Measurements from ENCODE around the gene FAM171A2.

Gene FAM171A2

GRCh38 chr17:44308865-44309264, 54.8 kb downstream of the FAM171A2 start:
- TF ChIP-seq, protein P1, sequence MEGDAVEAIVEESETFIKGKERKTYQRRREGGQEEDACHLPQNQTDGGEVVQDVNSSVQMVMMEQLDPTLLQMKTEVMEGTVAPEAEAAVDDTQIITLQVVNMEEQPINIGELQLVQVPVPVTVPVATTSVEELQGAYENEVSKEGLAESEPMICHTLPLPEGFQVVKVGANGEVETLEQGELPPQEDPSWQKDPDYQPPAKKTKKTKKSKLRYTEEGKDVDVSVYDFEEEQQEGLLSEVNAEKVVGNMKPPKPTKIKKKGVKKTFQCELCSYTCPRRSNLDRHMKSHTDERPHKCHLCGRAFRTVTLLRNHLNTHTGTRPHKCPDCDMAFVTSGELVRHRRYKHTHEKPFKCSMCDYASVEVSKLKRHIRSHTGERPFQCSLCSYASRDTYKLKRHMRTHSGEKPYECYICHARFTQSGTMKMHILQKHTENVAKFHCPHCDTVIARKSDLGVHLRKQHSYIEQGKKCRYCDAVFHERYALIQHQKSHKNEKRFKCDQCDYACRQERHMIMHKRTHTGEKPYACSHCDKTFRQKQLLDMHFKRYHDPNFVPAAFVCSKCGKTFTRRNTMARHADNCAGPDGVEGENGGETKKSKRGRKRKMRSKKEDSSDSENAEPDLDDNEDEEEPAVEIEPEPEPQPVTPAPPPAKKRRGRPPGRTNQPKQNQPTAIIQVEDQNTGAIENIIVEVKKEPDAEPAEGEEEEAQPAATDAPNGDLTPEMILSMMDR (IDR thresholded peaks at IDR 0.05) = no peak

DNA sequence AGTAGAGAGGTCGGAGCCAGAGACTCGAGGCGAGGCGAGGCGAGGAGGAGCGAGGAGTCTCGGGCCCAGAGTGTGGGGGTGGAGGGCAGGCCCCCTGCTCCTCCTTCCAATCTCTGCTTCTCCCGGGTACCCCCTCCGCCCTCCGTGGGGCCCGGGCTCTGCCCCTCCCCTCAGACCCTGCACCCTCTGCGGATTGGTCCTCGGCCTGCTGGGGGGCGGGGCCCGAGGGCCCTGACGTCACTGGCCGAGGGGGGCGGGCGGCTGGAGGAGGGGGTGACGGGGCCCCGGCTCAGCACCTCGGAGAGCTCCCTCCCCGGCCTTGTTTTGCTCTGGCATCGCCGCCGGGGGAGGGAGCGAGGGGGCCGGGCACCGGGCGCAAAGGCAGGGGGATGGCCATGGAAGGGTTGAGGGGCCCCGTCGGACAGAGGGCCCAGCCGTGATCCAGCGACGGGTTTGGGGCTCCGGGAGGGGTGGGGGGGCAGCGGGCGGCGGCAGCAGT, 55.3 kb downstream of the FAM171A2 start, which contains the start of gene RUNDC3A:
TSS of gene RUNDC3A (plus strand) at position 282 of the 499 bp plus-strand sequence. CDS start 232 bp downstream, outside the sequence.
- TF ChIP-seq, protein P1 (IDR thresholded peaks at IDR 0.05) = no peak

DNA sequence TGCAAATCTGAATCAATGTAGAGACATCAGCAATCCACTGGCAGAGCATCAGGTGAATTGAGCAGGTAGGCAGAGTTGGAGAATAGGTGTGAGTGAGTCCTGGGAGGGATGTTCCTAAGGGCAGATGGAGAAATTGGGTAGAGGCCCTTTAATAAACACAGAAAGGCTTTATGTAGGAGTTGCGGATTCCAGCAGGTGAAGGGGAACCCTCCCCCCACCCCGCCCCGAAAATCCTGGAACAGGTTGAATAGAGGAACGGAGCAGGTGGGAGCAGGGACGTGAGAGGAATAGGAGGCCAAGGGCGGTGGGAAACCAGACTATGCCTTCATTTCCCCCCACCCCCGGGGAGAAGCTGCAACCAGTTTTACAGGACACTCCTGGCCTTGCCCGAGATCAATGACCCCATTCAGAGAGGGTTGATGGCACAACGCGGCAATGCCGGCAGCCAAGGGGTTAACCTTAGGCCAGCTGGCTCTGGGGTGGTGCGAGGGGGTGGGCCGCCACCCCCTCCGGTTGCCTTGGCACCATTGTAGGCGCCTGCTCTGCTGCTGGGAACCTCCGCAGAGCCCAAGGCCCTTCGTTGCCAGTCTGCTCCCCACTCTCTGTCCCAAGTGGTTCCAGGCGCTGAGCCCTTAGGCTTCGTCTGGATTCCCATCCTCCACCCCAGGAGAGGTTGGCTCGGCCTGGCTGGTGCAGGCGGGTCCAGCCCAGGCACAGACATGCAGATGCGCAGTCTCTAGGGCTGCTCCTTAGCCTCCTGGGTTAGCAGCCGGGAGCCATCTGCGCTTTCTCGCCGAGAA, 56.1 kb downstream of the FAM171A2 start:
- TF ChIP-seq, protein P1 (IDR thresholded peaks at IDR 0.05) = no peak

DNA sequence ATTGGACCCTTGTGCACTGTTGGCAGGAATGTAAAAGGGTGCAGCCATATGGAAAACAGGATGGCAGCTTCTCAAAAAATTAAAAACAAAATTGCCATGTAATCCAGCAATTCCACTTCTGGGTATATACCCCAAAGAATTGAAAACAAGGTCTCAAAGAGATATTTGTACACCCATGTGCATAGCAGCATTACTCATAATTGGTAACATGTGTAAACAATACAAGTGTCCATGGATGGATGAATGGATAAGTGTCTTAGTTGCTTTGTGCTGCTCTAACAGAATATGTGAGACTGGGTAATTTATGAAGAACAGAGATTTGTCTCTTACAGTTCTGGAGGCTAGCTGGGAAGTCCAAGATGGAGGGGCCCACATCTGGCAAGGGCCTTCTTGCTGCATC, 59.0 kb downstream of the FAM171A2 start:
- TF ChIP-seq, protein P1 (IDR thresholded peaks at IDR 0.05) = no peak
